ENCODE results near the gene GHRL.
"Not testable (repeated sequence)": the region's sequence is repeated elsewhere in the genome, so short reads cannot be mapped to it uniquely, and the experiment has no call there.

Gene GHRL

DNA sequence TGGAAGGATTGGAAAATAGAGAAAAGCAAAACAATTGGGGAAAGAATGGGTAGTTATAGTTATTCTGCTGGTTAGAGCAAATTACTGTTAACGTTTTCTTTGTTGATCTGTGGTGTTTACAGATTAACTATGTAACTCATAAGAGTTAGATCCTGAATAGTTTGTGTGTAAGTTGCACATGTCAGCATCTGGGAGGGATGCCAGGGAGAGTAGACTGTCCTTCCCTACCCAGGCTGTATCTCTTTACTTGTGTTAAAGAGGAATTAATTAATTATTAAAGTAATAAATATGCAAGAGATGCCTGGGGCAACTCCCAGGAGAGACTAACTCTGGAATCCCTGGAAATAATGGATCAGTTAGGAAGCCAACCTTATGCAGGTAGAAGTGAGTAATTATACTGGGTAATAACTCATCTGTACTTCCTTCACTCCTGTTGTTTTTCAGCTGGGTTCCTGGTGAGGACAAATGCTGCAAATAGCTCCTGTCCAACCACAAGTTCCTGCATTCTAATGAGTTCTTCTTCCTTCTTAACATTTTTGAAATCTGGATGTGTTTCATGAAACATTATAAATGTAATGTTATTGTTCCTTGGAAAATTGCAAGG is 18.9 kb downstream of the GHRL start:
- DNase-seq (ENCODE audit: low read depth in 2 of 2), result no peak

DNA sequence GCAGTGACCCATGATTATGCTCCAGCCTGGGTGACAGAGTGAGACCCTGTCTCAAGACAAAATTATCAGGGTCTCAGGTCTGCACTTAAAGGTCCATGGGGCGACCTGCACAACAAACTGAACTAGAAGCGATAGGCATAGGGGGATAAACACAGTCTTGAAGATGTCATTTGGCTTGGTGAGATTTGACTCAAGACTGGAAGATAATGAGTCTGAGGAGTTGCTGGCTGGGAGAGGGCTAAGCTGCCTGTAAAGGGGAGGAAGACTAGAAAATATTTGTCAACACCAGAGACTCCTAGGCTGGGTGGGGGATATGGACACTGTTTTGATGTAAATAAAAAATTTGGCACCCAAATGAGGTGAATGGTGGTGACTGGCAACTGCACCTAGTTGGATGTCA is 19.8 kb downstream of the GHRL start:
- DNase-seq (ENCODE audit: low read depth in 2 of 2), result no peak

DNA sequence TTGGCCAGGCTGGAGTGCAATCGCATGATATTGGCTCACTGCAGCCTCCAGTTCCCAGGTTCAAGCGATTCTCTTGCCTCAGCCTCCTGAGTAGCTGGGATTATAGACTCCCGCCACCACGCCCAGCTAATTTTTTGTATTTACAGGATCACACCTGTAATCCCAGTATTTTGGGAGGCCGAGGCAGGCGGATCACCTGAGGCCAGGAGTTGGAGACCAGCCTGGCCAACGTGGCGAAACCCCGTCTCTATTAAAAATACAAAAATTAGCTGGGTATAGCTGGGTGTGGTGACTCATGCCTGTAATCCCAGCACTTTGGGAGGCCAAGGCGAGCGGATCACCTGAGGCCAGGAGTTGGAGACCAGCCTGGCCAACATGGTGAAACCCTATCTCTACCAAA is 20.3 kb downstream of the GHRL start:
- DNase-seq (ENCODE audit: low read depth in 2 of 2), result not testable (repeated sequence)

DNA sequence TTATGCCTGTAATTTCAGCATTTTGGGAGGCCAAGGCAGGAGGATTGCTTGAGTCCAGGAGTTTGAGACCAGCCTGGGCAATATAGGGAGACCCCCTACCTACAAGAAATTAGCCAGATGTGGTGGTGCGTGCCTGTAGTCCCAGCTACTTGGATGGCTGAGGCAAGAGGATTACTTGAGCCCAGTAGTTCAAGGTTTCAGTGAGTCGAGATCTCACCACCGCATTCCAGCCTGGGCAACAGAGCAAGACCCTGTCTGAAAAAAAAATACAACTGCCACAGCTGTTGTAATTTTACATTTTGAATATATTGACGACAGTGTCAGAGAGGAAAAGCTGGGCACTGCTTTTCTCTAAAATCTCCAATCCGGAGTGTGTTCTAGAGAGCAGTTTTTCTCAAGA is 23.3 kb downstream of the GHRL start:
- DNase-seq (ENCODE audit: low read depth in 2 of 2), result no peak

DNA sequence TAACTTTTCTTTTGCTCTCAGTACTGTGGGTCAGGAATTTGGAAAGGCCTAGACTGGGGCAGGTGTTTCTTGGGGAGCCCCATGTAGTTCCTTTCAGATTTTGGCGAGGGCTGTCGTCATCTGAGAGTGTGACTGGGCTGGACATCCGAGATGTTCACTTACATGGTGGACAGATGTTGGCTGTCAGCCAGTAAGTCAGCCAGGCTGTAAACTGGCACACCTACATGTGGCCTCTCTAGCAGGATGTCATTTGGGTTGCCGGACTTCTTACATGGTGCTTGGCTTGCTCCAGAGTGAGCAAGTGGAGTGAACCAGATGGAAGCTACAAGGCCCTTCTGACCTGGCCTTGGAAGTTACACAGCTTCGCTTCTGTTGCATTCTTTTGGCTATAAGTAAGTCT is 23.8 kb downstream of the GHRL start:
- DNase-seq (ENCODE audit: low read depth in 2 of 2), result no peak

DNA sequence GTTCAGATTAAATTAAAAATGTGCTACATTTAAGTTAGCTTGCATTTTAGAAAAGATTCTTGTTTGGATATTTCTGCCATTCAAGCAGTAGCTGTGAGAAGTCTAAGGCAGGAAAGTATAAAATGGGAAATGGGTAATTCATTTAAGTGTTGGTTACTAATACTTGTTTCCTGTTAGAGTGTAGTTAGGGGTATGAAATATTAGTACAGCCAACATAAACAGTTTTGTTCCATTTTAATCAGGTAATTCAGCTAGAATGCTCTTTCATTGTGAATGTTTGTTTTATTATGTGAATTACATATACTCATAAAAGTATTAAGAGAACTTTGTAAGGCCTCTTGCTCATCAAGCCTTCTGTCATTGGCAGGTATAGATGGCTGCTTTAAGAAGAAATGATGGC is 24.6 kb downstream of the GHRL start:
- no peak for DNase-seq (ENCODE audit: low read depth in 2 of 2)

DNA sequence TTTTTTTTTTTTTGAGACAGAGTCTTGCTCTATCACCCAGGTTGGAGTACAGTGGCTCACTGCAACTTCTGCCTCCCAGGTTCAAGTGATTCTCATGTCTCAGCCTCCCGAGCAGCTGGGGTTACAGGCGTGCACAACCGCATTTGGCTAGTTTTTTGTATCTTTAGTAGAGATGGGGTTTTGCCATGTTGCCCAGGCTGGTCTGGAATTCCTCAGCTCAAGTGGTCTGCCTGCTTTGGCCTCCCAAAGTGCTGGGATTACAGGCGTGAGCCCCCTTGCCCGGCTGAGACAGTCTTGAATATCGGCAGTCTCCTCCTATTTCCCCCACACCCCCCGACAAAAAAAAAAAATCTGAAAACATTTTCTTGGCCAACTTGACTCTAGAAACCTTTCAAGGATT is 25.8 kb downstream of the GHRL start:
- DNase-seq (ENCODE audit: low read depth in 2 of 2), result not testable (repeated sequence)

DNA sequence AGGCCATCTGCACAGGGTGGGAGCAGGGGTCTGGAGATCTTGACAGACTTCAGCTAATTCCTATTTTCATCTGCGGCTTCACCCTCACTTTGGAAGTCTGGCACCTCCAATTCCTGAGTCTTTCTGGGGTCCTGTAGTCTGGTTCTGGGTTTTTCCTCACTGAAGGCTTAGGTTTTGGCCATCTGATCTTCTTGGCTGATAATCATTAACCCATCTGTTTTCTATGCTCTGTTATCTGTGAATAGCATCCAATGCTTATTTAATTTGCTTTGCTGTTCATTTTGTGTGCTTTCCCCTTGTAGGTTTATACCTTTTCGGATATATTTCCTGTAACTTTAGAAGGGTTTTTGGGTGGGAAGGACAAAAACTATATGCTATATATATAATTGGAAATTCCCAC is 26.9 kb downstream of the GHRL start:
- DNase-seq (ENCODE audit: low read depth in 2 of 2), result no peak

DNA sequence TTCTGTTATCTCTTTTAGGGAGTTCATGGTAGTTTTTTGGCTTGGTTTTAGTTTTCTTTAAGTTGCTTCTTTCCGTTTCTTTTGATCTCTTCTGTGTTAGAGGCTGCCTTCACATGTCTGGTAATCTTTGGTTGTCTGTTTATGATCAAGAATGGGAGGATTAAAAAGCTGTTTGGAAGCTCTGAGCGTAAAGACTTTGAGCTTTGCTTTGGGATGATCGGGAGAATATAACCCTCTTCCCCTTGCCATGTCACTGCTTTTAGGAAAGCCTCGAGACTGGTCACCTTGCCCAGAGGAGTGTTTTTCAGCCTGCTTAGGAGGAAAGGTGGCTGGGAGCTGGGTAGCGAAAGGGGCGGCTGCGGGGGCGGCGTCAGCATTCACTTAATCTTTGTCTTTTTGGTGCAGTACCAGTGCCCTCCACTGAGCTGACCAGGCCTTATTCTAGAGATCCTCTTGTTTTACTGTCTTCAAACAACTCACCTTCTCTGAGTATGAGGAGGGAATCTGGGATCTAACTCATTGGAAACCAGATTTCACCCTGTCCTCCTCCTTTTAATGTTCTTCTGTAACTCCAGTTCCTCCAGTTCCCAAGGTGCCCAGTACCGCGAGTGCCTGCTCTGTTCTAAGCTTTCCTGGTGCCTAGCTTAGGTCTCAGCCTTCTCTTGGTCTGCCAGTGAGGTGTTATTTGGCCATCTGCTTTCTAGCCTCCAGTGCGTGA is 28.9 kb downstream of the GHRL start:
- peak; percentile 30 to 52 for DNase-seq (ENCODE audit: low read depth in 2 of 2)

DNA sequence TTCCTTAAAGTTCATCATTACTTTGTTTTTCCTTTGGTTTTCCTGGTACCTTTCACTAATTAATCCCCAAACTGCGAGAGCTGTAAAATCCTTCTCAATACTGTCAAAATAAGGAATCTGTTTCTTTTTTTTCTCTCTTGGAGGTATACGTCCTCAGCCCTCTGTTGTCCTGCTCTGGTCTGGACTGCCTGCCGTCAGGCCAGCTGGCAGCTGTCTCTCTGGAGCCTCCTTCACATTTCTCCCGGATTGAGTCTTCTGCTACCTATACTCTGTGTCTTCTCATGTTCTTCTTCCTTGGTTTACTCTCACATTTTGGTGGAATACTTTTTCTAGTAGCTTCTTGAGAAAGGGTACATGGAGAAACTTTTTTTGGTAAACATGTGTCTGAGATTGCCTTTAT is 30.7 kb downstream of the GHRL start:
- DNase-seq (ENCODE audit: low read depth in 2 of 2), result no peak

DNA sequence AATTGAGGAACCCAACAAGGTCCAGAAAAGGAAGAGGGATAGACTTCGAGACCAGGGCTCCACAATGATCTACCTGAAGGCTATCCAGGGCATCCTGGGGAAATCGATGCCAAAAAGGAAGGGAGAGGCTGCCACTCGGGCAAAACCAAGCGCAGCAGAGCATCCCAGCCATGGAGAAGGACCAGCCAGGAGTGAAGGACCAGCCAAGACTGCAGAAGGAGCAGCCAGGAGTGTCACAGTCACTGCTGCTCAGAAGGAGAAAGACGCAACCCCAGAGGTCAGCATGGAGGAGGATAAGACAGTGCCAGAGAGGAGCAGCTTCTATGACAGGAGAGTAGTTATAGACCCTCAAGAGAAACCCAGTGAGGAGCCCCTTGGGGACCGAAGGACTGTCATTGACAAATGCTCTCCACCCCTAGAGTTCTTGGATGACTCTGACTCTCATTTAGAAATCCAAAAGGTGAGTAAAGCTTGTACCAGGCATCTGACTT is 32.5 kb downstream of the GHRL start:
- DNase-seq (ENCODE audit: low read depth in 2 of 2), result no peak

DNA sequence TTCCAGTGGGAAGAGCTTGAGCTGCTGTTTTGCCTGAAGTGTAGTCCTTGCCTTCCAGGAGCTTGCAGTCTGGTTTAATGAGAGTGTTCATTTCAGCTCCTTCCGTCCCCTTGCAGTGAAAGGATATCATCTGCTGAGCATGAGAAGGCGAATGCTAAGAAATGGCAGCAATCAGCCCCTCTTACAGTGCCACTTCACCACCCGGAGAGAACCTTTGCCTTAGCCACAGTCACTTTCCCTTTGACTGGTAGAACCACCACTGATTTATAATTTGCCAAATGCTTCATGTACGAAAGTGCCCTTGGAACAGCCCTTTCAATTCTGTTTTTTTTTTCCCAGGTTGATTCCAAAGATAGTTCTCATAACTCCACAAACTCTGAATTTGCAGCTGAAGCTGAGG is 32.9 kb downstream of the GHRL start:
- no peak for DNase-seq (ENCODE audit: low read depth in 2 of 2)

DNA sequence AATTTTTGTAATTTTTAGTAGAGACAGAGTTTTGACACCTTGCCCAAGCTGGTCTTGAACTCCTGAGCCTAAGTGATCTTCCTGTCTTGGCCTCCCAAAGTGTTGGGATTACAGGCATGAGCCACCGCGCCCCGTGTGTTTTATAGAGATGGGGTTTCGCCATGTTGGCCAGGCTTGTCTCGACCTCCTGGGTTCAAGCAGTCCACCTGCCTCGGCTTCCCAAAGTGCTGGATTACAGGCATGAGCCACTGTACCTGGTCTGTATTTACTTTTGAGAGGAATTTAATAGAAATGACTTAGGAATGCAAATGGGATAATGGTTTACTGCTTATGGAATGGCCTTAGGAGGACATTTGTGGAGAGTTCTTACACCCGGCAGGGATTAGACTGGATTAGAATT is 33.7 kb downstream of the GHRL start:
- DNase-seq (ENCODE audit: low read depth in 2 of 2), result no peak

DNA sequence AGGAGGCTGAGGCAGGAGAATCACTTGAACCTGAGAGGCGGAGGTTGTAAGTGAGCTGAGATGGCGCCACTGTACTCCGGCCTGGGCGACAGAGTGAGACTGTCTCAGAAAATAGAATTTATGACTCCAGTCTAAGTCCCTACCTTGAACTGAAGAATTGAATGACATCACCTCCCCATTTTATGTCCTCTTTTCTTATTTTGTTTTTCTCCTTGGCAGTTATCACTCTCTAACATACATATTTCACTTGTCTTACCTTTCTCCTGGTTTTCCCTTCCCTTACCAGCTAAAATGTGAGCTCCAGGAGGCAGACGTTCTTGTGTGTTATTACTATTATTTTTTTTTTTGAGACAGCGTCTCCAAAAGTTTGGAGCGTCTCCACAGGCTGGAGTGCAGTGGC is 36.9 kb downstream of the GHRL start:
- DNase-seq (ENCODE audit: low read depth in 2 of 2), result no peak

DNA sequence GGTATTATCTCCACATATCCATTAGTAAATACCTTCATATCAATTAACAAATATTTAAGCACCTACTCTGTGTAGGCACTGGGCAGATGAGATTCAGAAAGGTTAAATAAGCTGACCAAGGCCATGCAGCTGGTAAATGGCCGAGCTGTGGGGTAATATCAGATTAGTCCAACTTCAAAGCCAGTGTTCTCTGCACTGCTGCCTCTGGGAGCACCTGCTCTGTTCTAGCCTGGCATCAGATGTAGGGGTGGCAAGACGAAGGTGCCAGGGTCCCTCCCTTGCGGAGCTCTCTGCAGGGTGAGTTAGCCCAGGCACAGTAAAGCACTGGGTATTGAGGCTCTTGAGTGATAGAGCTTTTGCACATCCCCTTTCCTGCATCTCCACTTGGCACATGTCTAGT is 39.0 kb downstream of the GHRL start:
- DNase-seq (ENCODE audit: low read depth in 2 of 2), result no peak

DNA sequence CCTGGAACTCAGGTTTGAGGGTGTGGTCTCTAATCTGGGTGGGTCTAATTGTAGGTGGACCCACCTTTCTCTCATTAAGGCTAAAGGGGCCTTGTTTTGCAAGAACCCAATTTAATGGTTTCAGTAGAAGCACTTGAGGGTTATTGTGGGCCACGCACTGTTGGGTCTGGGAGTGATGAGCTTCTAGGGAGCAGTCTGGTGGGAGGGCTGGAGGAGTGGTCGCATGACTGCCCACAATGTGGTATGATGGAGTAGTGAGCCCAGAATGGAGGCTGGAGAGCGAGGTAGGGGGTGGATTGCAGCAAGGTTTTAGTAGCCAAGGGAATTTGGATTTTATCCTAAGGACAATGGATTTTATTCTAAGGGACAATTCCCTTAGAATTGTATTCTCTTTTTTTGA is 41.7 kb downstream of the GHRL start:
- no peak for DNase-seq (ENCODE audit: low read depth in 2 of 2)

DNA sequence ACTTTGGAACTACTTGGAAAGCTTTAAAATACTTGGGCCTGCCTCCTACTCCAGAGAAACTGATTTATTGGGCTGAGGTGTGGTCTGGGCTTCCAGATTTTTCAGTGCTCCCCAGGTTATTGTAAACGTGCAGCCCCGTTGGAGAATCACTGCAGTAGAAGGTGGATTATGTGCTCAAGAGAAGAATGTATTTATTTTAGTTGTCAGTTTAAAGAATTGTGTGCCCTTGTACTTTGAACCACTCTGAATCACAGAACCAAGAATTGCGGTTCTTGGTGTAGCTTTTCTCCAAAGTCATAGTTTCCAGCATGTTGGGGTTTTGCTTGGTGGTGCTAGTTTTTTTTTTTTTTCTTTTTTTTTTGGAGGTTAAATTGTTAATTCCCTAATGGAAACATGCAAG is 42.9 kb downstream of the GHRL start:
- no peak for DNase-seq (ENCODE audit: low read depth in 2 of 2)

DNA sequence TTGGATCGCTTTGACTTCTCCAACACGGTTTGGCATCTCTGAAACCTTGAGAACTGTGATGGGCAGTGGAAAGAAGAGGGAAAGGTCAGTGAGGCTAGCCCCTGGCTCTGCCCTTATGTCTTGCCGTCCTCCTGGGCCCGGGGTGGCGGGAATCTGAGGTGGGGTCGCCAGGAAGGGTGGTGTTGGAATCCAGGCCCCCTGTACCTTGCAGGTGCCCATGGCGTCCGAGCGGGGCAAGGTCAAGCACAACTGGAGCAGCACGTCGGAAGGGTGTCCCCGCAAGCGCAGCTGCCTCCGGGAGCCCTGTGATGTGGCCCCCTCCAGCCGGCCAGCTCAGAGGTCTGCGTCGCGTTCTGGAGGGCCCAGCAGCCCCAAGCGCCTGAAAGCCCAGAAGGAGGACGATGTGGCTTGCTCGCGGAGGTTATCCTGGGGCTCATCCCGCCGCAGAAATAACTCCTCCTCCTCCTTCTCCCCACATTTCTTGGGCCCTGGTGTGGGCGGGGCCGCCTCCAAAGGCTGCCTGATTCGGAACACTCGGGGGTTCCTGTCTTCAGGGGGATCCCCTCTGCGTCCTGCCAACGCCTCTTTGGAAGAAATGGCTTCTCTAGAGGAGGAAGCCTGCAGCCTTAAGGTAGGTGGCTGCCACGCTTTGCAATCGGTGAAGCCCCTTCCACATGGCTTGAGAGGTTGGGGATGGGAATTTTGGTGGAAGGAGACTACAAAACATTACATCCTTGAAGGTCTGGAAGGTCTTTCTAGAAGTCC is 43.6 kb downstream of the GHRL start:
- no peak for DNase-seq (ENCODE audit: low read depth in 2 of 2)

DNA sequence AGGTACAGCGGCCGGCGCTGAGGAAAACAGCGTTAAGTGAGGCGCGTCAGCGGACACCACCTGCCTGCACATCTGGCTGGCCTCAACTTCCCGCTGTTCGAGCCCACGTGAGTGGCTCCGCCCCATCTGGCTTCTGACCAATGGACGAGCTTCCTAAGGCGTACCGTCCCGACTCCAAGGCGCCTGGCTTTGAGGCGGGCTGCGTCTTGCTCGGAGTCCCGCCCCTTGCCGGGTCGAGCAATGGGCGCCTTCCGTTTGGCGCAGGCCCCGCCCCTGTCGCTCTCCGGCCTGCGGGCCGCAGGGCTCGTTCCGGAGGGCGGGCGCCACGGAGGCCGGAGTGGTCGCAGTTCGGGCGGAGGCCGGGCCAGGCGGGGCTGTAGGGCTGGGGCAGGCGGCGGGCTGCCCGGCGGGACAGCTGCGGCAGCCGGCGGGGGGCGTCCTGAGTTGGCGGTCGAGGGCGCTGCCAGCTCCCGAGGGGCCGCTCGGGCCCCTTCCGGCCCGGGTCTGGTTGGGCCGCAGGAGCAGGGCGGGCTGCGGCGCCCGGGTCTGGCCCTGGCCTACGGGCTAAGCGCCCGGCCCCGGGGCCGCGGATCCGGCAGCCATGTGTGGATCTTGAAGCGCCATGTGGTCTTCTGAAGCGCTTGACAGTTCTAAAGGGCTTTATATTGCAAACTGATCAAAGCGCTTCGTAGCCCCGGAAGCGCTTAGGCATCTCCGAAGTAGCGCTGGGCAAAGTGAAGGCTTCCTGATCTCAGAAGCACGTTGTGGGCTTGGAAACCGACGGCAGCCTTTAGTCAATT is 44.4 kb downstream of the GHRL start, which contains the start of gene TATDN2:
TSS of gene TATDN2 (plus strand) at position 276 of the 800 bp plus-strand sequence. CDS start 742 bp downstream, outside the sequence.
- DNase-seq (ENCODE audit: low read depth in 2 of 2), result peak; percentile 82 to 83

DNA sequence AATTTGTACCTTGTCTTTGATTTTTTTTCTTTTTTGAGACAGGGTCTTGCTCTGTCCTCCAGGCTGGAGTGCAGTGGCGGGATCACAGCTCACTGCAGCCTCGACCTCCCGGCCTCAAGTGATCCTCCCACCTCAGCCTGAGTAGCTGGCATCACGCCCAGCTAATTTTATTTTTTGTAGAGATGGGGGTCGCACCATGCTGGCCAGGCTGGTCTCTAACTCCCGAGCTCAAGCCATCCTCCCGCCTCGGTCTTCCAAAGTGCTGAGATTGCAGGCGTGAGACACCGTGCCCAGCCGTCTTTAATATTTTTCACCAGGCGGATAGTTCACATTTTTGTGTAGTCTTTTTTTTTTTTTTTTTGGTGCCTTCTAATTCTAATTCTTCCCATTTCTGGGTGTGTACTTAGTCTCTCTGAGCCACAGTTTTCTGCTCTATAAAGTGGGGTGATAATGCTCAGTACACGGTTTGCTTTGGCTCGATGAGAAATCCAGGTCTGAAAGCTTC is 45.0 kb downstream of the GHRL start:
- DNase-seq (ENCODE audit: low read depth in 2 of 2), result no peak

DNA sequence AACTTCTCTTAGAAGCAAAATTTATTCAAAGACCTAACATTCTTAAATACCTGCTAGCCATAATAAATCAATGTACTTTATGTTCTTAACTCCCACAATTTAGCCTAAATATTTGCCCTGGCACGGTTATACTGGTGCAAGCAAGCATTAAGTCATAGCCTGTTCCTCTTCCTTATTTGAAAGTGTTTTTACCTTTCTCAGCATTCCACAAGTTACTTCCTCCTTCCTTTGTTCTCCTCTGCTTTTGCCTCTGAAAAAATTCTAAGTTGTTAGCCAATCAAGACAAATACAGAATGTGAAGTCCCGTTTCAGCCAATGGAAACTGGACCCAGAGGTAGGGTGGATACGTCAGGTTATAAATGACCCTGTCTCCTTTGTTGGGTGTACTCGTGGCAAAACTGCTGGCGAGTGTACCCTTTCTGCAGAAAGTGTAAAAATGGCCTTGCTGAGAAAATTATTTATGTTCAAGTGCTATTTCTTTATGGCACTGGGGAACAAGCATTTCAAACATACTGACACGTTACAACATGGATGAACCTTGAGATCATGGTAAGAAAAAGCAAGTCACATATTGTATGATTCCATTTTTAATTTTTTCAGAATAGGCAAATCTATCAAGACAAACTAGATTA is 47.5 kb downstream of the GHRL start:
- DNase-seq (ENCODE audit: low read depth in 2 of 2), result no peak

Data from stimulated activated CD4-positive, alpha-beta T cell treated with anti-CD3 and anti-CD28 coated beads, Interleukin-1b, Interleukin-23, amount 100 ng/mL, for 1 hour (primary cell).